ENCODE results near the gene ZNF804A.

- no peak for TF ChIP-seq YY1 (IDR thresholded peaks at IDR 0.05; ENCODE audit: insufficient read depth, insufficient read length)
- no peak for TF ChIP-seq ZNF274 (IDR thresholded peaks at IDR 0.05; ENCODE audit: low read depth, low read length)
Observed at GRCh38 chr2:184735611-184736010, 137.3 kb downstream of the ZNF804A start.
